GM10847 (cell line): Measurements from ENCODE around the gene LDLRAD4.

Experiments used
- POLR2A ChIP-seq: IDR thresholded peaks from 2 replicates; pipeline ENCODE4 v1.6.1; 2011; ENCODE audit not compliant: insufficient read length; ENCODE audit errors: extremely low read depth

LDLRAD4 gene

DNA sequence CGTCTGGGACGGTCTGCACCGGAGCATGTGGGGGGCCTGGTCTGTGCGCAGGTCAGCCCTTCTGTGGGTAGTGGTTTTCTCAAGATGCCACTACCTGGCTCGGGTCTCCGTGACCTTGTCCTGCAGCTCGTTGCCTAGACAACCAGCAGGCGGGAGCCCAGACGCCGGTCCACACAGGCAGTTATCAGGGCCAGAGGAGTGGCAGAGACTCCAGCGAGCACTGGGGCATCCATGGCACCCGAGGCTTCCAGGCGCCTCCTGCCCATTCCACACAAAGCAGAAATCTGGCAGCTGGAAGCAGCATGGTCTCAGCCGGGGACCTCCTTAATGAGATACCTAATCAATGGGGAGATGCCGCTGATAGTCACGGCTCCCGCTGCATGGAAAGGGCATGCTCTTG is 351.7 kb downstream of the LDLRAD4 start:
- TF ChIP-seq POLR2A, result no peak

DNA sequence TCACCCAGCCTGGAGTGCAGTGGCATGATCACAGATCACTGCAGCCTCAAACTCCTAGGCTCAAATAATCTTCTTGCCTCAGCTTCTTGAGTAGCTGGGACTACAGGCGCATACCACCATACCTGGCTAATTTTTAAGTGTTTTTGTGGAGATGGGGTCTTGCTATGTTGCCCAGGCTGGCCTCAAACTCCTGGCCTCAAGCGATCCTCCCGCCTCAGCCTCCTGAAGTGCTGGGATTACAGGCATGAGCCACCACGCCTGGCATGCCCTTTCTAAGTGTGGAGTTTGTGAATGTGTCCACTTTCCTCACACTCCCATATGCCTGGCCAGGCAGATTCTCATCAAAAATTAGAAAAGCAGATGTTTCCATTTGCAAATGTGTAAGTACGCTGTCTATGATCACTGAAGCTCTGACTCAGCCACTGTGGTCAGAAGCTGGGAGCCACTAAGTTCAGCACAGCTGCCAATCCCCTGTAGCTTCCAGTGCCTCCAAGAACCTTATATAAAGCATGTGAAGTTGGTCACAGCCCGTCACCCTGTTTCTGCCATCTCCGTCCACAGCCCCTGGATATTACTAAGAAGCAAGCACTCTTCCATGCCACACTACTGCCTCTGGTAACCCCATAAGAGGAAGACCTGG is 352.4 kb downstream of the LDLRAD4 start:
- TF ChIP-seq POLR2A, result no peak

DNA sequence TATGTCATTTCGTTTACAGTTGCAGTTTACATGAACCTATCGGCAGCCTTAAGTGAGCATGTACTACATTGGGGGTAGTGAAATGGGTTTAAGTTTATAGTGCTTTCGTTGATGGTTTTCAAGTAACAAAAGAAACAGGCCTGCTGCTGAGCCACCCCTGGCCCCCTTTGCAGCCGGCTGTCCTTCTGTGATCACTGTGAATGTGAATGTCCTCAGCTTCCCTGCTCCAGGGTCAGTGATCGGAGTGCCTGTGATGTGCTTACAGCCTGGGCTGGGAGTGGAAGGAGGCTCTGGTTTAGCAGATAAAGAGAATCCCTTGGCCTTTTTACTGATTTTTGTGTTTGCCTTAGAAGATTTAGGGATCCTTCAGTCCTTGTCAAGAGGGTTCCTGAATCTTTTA is 353.6 kb downstream of the LDLRAD4 start:
- TF ChIP-seq POLR2A, result no peak

DNA sequence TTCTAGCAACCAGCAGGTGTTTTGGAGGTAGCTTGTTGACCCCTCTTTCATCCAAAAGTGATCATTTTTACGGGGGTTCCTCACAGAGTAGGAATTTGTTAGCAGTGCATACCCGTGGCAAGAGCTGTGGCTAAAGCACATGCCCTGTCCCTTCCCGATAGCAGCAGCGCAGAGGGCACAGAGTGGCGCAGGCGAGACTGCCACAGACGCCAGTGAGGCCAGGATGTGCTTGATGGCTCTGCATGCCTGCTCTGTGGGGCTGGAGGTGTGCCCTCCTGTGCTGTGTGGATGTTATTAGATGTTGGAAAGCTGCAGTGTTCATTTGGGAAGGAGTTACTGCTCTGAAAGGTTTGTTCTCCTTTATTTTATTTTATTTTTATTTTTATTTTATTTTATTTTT is 354.2 kb downstream of the LDLRAD4 start:
- TF ChIP-seq POLR2A, result no peak

DNA sequence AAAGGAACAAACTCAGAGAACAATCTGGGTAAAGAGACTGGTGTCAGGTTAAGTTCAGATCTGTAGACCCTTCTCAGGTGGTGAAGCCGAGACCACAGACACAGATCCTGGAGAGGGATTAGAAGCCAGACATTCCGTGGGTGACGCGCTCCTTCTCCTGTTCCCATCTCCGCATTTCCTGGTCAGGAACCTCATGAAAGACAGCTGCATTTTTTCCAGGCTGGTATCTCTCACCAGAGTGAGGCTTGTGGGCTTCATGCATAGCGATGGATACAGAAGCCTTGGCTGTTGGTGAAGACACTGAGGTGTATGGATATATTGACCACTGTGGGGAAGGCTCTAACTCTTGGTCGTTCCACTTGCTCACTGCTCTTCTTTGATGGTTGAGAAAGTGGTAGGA is 355.2 kb downstream of the LDLRAD4 start:
- TF ChIP-seq POLR2A, result no peak

DNA sequence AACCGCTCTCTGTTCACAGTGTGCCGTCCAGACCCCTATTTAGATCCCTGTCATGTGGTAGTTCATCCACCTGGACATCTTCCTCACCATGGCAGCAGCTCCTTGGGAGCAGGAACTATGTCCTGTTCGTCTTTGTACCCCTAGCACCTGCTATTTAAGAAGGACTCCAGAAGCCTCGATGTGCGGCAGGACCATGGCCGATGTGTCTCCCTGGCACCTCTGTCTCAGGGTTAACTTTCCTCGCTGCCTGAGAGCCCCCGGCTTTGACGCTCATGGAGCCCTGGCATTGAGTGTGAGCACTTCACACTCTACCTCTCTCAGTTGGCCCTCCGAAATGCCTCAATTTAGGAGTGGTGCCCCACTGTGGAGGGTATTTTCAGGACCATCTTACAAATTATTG is 355.8 kb downstream of the LDLRAD4 start:
- no peak for TF ChIP-seq POLR2A

DNA sequence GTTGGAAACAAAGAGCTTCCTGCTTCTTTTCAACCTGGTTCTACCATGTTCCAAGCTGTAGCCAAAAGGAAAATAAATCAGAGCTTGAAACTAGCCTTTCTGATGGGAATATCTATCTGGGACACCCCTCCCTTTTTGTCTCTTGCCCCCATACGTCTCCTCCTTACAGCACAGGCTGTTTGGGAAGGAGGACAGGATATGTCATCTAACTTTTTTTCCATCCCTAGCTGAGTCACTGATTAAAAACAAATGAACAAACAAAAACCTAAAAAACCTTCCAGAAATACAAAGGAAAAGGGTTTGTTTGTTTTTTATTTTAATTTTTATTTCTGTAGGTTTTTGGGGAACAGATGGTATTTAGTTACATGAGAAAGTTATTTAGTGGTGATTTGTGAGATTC is 356.2 kb downstream of the LDLRAD4 start:
- TF ChIP-seq POLR2A, result no peak

DNA sequence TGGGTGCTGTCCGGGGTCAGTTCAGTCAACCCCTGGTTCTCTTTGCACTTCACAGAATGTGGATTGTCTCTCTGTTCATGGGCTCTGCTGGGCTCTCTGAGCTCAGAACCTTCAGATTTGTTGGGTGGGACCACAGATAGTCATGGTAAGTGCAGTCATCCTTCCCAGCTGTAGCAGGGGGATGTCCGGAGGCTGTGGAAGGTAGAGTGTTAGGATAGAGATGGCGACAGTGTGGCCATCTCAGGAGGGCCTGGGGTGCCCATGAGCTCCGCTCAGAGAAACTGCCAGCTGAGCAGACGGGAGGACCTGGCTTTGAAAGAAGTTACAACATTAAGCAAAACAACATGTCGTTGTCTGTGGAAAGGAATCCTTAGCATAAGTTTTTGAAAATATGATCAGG is 358.0 kb downstream of the LDLRAD4 start:
- no peak for TF ChIP-seq POLR2A

DNA sequence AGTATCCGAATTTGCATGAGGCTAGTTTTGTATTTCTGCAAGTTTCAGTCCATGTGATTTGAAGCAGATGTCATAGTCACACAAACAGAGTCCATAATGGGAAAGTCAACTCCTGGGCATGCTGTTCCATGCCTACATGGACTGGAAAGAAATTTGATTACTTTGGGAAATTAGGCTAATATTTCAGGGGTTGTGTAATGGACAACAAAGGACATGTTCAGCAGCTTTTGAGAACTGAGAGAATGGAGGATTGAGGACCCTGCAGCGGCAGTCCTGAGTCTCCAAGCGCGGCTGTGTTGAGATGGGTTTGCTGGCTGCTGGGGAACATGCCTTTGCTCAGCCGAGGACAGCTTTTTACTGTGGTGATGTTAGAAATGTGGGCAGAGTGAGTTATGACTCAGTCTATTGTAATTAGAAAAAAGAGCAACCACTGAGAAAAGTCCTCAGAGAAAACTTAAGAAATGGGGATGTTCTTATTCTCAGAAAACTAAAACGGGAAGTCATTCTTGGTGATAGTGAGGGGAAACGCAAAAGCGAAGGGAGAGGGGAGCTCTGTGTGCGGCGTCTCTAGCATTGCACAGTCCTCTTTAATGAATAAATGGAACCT is 358.6 kb downstream of the LDLRAD4 start:
- no peak for TF ChIP-seq POLR2A

DNA sequence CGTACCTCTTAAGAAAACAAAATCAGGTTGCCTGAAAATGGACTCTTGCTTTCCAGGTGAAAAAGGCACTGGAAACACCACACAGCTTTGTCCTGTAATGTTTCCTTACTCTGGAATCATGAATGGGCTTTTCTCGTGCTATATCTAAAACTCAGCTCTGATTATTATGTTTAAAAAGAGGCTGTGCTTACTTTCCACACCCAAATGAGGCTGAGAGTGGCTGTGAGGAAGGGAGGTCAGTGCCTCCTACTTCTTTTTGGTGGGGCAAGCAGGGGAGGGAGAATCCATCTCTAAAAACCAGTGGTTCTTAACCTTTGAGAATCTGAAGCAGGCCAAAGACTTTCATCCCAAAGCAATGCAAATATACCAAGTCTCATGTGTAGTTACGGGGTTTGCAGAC is 359.2 kb downstream of the LDLRAD4 start:
- no peak for TF ChIP-seq POLR2A

DNA sequence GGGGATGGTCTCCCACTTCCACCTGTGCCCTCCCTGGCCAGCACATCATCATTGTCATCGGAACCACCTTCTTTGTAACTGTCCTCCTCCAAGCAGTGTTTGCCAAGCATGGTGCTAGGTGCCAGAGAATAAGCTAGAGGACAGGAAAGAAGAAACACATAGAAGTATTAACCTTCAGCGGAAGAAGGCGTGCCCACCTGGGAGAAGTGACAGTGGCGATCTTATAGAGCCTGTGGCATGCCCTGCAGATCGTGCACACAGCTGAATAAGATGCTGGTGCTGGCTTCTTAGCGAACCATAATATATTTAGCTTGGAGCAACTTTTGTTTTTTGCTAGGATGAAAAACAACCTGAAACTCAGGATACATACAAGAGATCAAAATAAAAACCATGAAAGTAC is 359.8 kb downstream of the LDLRAD4 start:
- TF ChIP-seq POLR2A, result no peak

DNA sequence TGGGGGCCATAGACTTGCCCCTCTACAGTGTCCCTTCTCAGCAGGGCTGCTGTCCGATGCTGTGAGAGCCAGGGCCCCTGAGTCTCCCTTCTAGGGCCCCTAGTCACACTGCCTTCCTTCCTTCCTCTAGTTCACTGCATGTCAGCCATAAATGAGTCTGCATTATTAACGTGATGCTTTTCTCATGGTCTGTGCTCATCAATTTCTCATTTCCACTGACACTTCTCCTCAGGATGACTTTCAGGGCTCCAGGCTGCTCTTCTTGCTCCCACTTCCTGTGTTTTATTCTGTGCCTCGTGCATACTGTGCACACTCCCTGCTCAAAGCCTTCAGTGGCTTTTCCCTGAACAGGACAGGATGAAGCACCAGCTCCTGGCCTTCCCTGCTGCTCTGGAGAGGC is 361.3 kb downstream of the LDLRAD4 start:
- TF ChIP-seq POLR2A, result no peak

DNA sequence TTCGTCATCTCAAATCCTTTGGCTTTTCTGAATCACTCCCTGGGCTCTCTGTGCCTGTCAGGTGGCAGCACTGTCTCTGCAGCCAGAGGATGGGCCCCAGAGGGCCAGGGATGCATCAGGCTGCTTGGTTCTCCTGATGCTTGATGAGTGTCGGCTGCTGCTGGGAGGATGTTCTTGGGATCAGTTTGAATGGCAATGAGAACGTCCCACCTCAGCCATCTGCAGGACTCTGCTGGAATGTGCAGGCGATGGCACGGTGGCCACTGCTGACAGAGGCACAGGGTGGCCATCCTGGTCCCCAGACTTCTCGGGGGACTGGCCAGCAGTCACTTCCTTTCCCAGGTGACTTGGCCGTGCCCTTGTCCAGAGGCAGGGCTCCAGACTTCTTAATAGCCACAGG is 361.8 kb downstream of the LDLRAD4 start:
- TF ChIP-seq POLR2A, result no peak

DNA sequence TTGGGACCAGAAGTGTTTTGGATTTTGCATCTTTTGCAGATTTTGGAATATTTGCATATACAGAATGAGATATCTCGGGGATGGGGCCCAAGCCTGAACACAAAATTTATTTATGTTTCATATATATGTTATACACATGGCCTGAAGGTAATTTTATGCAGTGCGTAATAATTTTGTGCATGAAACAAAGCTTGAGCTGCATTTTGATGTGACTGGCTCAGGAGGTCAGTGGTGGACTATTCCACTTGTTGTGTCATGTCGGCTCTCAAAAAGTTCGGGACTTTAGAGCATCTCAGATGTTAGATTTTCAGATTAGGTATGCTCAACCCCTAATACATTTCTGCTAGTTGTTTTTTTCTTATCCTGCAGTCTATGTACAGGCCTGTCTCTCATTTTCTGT is 362.4 kb downstream of the LDLRAD4 start:
- TF ChIP-seq POLR2A, result no peak

DNA sequence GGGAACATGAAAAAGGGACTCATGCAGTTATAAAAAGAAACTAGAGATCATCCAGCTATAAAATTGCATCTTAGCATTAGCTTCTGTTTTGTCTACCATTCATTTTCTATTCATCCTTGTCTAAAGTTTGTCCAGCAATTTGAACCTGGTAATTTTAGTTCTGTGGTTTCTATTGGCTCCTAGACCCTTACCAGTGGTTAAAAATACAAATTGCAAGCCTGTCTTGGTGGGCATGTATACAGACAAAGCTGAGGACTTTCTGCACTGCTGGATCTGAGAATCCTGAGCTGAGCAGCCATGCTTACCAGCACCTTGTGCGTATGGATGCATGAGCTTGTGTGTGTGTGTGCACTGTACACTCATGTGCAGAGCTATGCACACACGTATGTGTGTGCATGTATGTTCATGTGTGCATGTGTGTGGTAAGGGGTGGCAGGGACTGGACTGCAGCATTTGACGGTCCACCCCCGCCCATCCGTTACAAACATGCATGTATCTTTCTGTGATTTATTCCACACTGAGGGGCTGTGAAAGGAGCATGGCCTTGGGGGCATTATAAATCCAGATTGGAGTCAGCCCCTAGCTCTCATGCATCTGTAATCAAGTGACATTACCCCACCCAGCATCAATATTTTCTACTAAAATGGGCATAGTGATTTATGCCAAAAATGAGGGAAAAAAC is 363.1 kb downstream of the LDLRAD4 start:
- no peak for TF ChIP-seq POLR2A

DNA sequence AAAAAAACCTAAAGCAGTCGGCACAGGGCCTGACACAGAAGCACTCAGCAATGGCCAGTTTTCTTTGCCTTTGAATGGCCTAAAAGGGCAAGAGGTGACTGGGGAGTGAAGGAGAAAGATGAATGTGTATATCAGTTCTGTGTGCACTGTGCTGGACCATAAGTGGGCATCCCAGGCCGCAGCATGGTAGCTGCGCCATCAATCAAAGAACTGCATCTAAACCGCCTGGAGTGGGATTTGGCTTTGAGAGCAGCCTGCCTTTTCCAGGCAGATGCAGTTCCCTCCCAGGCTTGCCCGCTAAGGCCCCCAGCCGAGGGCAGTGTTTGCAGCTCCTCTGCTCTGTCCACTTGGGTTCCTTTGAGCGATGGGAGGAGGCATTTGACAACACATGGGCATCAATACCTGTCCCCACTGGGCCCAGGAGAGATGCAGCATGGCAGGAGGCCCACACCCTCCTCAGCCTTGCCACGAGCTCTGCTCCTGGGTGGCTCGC is 363.7 kb downstream of the LDLRAD4 start:
- no peak for TF ChIP-seq POLR2A
